ENCODE measurements around the gene NPAS3.

The NPAS3 gene

DNA sequence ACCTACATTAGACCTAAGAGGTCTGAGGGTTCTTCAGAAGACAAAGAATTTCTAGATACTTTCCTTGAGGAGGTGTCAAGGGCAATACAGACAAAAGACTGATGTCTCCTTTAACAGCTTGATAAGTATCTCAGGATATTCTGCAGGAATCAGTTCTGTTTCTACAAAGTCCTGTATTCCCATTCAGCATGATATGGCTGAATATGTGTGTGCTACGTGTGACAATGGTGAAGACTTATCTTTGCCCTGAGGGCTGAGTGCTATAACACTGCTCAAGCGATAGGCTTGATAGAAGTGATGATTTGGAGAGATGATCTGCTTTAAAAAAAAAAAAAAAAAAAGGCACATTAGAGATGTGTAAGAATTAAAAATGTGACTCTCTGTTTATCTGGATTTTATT, 582.5 kb downstream of the NPAS3 start:
- Histone ChIP-seq H3K27me3 (replicated peaks) (no peaks in the 10 kb centered on the region), H3K27ac (no peak overlapping the region), H3K36me3 (replicated peaks) (no peaks in the 10 kb centered on the region), H3K4me3 (ENCODE audit: low read depth, low read length) (no peak overlapping the region)
- in situ Hi-C loops (cut with HindIII; ENCODE audit: low pct_ligation_motif_present, low sequenced_read_pairs), result no loop called here
- DNase-seq, result no peak
- no peak for TF ChIP-seq CTCF (IDR thresholded peaks at IDR 0.05; ENCODE audit: low read depth, low read length, missing control alignments)

GRCh38 chr14:33524244-33524643, 585.6 kb downstream of the NPAS3 start:
- DNase-seq, result no peak
- no peaks in the 10 kb centered on the region for H3K36me3 ChIP-seq (replicated peaks)
- no peak overlapping the region for H3K27ac ChIP-seq
- H3K27me3 ChIP-seq (replicated peaks), result no peaks in the 10 kb centered on the region
- in situ Hi-C loops (cut with HindIII; ENCODE audit: low pct_ligation_motif_present, low sequenced_read_pairs), result no loop called here
- no peak for TF ChIP-seq CTCF (IDR thresholded peaks at IDR 0.05; ENCODE audit: low read depth, low read length, missing control alignments)
- H3K4me3 ChIP-seq (ENCODE audit: low read depth, low read length), result no peak overlapping the region

DNA sequence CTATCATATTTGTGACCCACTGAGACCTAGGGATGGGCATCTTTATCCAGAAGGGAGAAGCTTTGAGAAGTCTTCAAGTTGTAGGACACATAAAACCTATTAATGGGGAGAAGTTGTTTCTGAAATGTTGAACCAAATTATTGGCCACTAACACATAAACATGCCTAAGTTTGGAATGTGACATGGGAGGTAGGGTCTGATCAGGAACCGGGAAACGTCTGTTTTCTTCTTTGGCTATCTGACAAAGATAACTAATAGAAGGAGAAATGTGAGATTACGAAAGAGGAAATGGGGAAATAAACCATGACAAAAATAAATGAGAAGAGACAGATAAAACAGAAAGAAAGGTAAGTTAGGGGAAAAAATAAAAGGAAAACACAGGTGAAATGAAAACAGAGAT, 586.9 kb downstream of the NPAS3 start:
- no peak overlapping the region for H3K27ac ChIP-seq

DNA sequence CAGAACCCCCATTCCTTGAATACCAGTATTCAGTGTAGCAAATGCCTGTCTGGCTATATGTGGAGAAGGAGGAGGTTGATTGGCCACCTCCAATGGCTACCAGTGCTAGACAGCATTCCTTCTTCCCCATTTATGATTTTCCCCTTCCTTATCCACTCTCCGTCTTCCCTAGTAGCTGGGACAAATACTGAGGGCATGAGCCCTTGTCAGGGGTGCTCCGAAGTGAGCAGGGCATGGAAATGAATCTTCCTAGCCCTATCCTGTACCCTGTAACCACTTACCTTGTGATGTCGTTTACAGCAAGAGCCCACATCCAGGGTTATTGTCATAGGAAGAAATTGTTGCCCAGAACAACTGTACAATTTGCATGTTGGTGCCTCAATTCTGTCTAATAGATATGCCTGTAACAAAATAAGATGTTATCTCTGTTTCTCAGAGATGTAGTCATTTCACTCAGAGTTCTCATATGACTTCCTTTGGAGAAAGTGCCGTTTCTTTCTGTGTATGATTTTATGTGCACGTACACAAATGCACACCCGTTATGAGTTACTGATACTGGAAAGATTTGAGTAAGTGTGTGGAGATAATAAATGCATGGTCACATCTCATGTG, 588.5 kb downstream of the NPAS3 start:
- no peak for TF ChIP-seq CTCF (IDR thresholded peaks at IDR 0.05; ENCODE audit: low read depth, low read length, missing control alignments)
- in situ Hi-C loops (cut with HindIII; ENCODE audit: low pct_ligation_motif_present, low sequenced_read_pairs), result no loop called here
- no peaks in the 10 kb centered on the region for H3K27me3 ChIP-seq (replicated peaks)
- H3K36me3 ChIP-seq (replicated peaks), result no peaks in the 10 kb centered on the region
- H3K4me3 ChIP-seq (ENCODE audit: low read depth, low read length), result no peak overlapping the region
- no peak for DNase-seq
- H3K27ac ChIP-seq, result no peak overlapping the region

More for the DNA sequence above, 586.9 kb downstream of the NPAS3 start:
- TF ChIP-seq CTCF (IDR thresholded peaks at IDR 0.05; ENCODE audit: low read depth, low read length, missing control alignments), result no peak
- in situ Hi-C loops (cut with HindIII; ENCODE audit: low pct_ligation_motif_present, low sequenced_read_pairs), result no loop called here
- H3K36me3 ChIP-seq (replicated peaks), result no peaks in the 10 kb centered on the region
- no peaks in the 10 kb centered on the region for H3K27me3 ChIP-seq (replicated peaks)
- no peak for DNase-seq
- H3K4me3 ChIP-seq (ENCODE audit: low read depth, low read length), result no peak overlapping the region

DNA sequence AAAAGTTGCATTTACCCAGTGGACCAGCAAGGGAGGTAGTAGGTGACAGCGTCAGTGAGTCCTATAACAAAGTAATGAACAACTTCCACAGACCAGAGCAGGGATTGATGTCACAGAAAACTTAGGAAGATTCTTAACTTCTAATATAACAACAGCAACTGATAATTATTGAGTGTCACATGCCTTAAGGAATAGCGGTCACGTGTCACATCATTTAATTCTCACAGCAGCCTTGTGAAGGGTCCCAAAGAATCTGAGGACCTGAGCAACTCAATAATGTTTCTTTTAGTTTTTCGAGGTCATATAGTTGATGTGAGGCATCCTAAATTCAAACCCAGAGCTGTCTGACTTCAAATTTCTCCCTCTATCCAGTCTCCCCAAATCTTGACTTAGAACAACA, 590.0 kb downstream of the NPAS3 start:
- Histone ChIP-seq H3K27ac (no peak overlapping the region), H3K27me3 (replicated peaks) (no peaks in the 10 kb centered on the region), H3K4me3 (ENCODE audit: low read depth, low read length) (no peak overlapping the region), H3K36me3 (replicated peaks) (no peaks in the 10 kb centered on the region)
- in situ Hi-C loops (cut with HindIII; ENCODE audit: low pct_ligation_motif_present, low sequenced_read_pairs), result no loop called here
- no peak for TF ChIP-seq CTCF (IDR thresholded peaks at IDR 0.05; ENCODE audit: low read depth, low read length, missing control alignments)
- DNase-seq, result no peak
